ENCODE data around the gene WBP2. TPM values are rescaled to one million over a fixed set of nuclear protein-coding genes. Genes with fewer than 3 reads are reported as not detected.

Gene WBP2
- total RNA-seq, 1 donor from 2014 or later, result 72.6 TPM

GRCh38 chr17:75898065-75898464 lies 42.9 kb upstream of the WBP2 start:
- peaks cover 26% of the 10 kb centered on the region for H4K20me1 ChIP-seq (ENCODE audit: insufficient read depth, low read length)
- peak overlapping the region; percentile 79 for H3K4me3 Mint-ChIP-seq (ENCODE audit: unreplicated experiment)
- no peaks in the 10 kb centered on the region for H3K27me3 ChIP-seq (ENCODE audit: insufficient read depth, low read length)
- H3K27ac ChIP-seq (ENCODE audit: low read depth, low read length), result no peak overlapping the region
- no peak for DNase-seq (ENCODE audit: low read depth)
- H3K9me3 Mint-ChIP-seq (ENCODE audit: unreplicated experiment), result no peaks in the 10 kb centered on the region
- TF ChIP-seq, protein P1, sequence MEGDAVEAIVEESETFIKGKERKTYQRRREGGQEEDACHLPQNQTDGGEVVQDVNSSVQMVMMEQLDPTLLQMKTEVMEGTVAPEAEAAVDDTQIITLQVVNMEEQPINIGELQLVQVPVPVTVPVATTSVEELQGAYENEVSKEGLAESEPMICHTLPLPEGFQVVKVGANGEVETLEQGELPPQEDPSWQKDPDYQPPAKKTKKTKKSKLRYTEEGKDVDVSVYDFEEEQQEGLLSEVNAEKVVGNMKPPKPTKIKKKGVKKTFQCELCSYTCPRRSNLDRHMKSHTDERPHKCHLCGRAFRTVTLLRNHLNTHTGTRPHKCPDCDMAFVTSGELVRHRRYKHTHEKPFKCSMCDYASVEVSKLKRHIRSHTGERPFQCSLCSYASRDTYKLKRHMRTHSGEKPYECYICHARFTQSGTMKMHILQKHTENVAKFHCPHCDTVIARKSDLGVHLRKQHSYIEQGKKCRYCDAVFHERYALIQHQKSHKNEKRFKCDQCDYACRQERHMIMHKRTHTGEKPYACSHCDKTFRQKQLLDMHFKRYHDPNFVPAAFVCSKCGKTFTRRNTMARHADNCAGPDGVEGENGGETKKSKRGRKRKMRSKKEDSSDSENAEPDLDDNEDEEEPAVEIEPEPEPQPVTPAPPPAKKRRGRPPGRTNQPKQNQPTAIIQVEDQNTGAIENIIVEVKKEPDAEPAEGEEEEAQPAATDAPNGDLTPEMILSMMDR (IDR thresholded peaks at IDR 0.05; ENCODE audit: insufficient read depth, low read depth, low read length), result no peak
- no peak for TF ChIP-seq EZH2 (IDR thresholded peaks at IDR 0.05; ENCODE audit: insufficient read depth, low read length)
- no peak overlapping the region for H3K9ac ChIP-seq (ENCODE audit: low read length)
- peaks cover 14% of the 10 kb centered on the region for H3K36me3 ChIP-seq (ENCODE audit: insufficient read depth, low read length)
- H3K36me3 Mint-ChIP-seq (ENCODE audit: low read depth, unreplicated experiment), result peaks cover 4% of the 10 kb centered on the region
- H3K9me3 ChIP-seq (ENCODE audit: insufficient read depth, low read depth, low read length), result no peaks in the 10 kb centered on the region
- H3K27me3 Mint-ChIP-seq (ENCODE audit: low read depth, unreplicated experiment), result no peaks in the 10 kb centered on the region
- H3K4me1 ChIP-seq (ENCODE audit: insufficient read depth, low read length), result peaks cover 12% of the 10 kb centered on the region
- H3K79me2 ChIP-seq (ENCODE audit: insufficient read depth, low read length), result peaks cover 21% of the 10 kb centered on the region
- H3K4me1 Mint-ChIP-seq (ENCODE audit: low read depth, unreplicated experiment), result peaks cover 12% of the 10 kb centered on the region
- H2AFZ ChIP-seq (ENCODE audit: low read depth, low read length), result no peak overlapping the region
- no peak overlapping the region for H3K4me2 ChIP-seq (ENCODE audit: low read length)
- no peak overlapping the region for H3K4me3 ChIP-seq (ENCODE audit: insufficient read depth, low read depth, low read length)
- no peak overlapping the region for H3K27ac Mint-ChIP-seq (ENCODE audit: unreplicated experiment)
- no peak for FAIRE-seq

GRCh38 chr17:75897160-75898019 lies 42.3 kb upstream of the WBP2 start:
- Histone ChIP-seq H2AFZ (ENCODE audit: low read depth, low read length) (peak overlapping the region; percentile 65), H3K4me3 (ENCODE audit: insufficient read depth, low read depth, low read length) (peak overlapping the region; percentile 74), H3K27ac (ENCODE audit: low read depth, low read length) (peak overlapping the region; percentile 15), H4K20me1 (ENCODE audit: insufficient read depth, low read length) (peaks cover 26% of the 10 kb centered on the region), H3K27me3 (ENCODE audit: insufficient read depth, low read length) (no peaks in the 10 kb centered on the region), H3K9me3 (ENCODE audit: insufficient read depth, low read depth, low read length) (no peaks in the 10 kb centered on the region), H3K4me1 (ENCODE audit: insufficient read depth, low read length) (peaks cover 12% of the 10 kb centered on the region), H3K9ac (ENCODE audit: low read length) (peak overlapping the region; percentile 89), H3K36me3 (ENCODE audit: insufficient read depth, low read length) (peaks cover 14% of the 10 kb centered on the region), H3K4me2 (ENCODE audit: low read length) (peak overlapping the region; percentile 84), H3K79me2 (ENCODE audit: insufficient read depth, low read length) (peaks cover 19% of the 10 kb centered on the region)
- H3K4me1 Mint-ChIP-seq (ENCODE audit: low read depth, unreplicated experiment), result peaks cover 11% of the 10 kb centered on the region
- H3K27me3 Mint-ChIP-seq (ENCODE audit: low read depth, unreplicated experiment), result no peaks in the 10 kb centered on the region
- H3K4me3 Mint-ChIP-seq (ENCODE audit: unreplicated experiment), result peak overlapping the region; percentile 79
- TF ChIP-seq EZH2 (IDR thresholded peaks at IDR 0.05; ENCODE audit: insufficient read depth, low read length), result no peak
- TF ChIP-seq, protein P1 (IDR thresholded peaks at IDR 0.05; ENCODE audit: insufficient read depth, low read depth, low read length), result no peak
- H3K36me3 Mint-ChIP-seq (ENCODE audit: low read depth, unreplicated experiment), result peaks cover 4% of the 10 kb centered on the region
- H3K9me3 Mint-ChIP-seq (ENCODE audit: unreplicated experiment), result no peaks in the 10 kb centered on the region
- peak overlapping the region; percentile 75 for H3K27ac Mint-ChIP-seq (ENCODE audit: unreplicated experiment)
- FAIRE-seq, result no peak
- no peak for DNase-seq (ENCODE audit: low read depth)
